Glomerular endothelial cell (primary cell): ENCODE data around the gene DPEP1. TPM values are rescaled to one million over a fixed set of nuclear protein-coding genes. Genes with fewer than 3 reads are reported as not detected.
"Not testable (repeated sequence)": the region's sequence is repeated elsewhere in the genome, so short reads cannot be mapped to it uniquely, and the experiment has no call there.

Experiments
- DNase-seq: peaks from one replicate; pipeline ENCODE4 v3.0.0-alpha.2; 2011; ENCODE audit warnings: low read depth, low spot score; ENCODE audit errors: extremely low read depth
- total RNA-seq: library from RNA; depleted of rRNA; stranded (reverse); fragments of >200 nt; gene quantifications from 2 replicates; pipeline ENCODE4 v1.2.3, GENCODE V29; 2015

Gene DPEP1
- total RNA-seq, 1 donor from 2014 or later, result 1.8 TPM

DNA sequence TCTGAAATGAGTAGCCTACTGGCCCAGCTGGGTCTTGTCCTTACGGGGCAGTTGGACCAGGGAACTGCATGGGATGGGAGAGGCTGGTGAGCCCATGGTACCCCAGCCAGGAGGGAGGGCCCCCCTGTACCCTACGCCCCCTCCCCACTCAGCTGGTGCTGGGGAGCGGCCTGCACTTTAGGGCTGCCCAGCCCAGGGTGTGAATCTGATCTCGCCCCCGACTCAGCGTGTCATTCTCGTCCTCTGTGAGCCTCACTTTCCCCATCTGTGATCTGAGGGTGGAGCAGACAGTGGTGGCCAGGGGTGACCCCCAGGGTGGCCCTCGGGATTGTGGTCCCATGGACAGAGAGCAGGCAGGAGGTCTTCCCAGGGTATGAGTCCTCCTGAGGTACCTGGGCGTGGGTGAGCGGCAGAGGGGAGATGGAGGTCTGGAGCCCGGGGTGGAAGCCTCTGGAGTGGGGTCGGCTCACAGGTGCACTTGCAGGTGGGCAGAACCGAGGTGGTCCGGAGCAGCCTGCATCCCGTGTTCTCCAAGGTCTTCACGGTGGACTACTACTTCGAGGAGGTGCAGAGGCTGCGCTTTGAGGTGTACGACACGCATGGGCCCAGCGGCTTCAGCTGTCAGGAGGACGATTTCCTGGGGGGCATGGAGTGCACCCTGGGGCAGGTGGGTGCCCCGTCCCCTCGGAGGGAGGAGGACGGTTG lies 36.2 kb upstream of the DPEP1 start:
- no peak for DNase-seq

- no peak for DNase-seq
These were observed 34.1 kb upstream of the DPEP1 start for GRCh38 chr16:89579351-89579750.

DNA sequence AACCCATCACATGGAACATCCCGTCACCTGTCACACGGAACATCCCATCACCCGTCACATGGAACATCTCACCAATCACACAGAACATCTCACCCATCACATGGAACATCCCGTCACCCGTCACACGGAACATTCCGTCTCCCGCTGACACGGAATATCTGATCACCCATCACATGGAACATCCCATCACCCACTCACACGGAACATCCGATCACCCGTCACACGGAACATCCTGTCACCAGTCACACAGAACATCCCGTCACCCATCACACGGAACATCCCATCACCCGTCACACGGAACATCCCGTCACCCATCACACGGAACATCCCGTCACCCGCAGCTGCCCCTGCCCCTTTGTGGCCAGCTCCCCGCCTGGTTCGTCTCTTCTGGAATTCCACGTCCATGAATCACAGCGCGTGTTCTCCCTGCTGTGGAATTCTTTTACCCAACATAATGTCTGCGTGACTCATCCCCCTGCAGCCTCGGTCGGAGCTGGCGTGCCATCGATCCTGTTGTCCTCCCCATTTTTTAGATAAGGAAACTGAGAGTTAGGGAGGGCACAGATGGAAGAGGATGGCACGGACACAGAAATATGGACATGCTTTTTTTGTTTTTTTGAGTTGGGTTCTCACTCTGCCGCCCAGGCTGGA lies 32.3 kb upstream of the DPEP1 start:
- DNase-seq, result no peak

DNA sequence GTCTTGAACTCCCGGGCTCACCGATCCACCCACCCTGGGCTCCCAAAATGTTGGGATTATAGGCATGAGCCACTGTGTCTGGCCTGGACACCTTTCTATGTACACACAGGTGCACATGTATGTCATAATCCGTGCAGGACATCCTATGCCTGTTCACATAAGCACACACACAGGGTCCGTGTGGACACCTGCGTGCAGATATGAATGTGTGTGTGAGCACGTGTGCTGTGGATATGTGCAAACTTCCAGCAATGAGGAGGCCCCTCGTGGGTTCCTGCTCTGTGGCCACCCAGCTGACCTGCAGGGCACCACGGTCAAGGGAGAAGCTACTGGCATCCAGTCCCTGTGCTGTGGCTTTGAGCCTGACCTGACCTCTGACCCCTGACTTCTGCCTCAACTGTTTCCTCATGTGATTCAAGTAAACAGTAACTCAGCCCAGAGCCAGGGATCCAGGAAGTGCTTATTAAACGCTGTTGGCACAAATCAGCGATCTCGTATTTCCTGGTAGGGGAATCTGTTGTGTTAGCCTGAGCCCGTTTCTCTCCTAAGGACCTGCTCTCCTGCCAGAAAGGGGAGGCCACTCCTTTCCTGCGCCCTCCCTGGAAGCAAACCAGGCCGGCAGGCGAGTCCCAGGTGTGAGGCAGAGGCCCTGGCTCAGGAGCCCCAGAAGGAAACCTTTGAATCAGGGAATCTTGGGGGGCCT lies 31.4 kb upstream of the DPEP1 start:
- DNase-seq, result no peak

GRCh38 chr16:89582614-89583196 lies 30.7 kb upstream of the DPEP1 start:
- no peak for DNase-seq

- no peak for DNase-seq
These were observed 30.1 kb upstream of the DPEP1 start for GRCh38 chr16:89583197-89583894.

DNA sequence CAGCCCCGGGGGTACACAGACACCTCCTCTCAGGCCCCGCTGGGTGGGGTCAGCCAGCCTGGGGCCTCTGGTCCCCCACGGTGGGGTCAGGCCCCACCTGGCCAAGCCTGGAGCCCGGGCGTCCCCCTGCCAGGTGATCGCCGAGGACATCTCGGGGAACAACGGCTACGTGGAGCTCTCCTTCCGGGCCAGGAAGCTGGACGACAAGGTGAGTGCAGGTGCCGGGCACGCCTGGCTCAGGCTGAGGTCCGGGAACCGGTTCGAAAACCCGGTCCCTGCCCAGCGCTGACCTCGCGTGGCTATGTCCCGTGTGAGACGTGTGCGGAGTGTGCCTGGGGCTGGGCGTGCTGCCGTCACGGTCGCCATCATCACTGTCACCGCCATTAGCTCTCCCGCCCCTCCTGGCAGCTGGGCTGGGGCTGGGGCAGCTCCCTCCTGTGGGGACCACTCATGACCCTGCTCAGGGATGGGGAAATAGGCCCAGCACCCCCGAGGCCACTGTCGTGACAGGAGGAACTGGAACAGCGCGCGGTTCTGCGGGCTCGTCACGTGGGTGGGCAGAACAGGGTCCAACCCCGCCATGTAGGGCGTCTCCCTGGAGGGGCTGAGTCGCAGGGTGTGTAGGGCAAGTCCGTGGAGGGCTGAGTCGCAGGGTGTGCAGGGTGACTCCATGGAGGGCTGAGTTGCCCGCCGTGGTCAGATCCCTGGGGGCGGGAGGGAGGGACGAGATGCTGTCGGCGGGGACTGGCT lies 29.4 kb upstream of the DPEP1 start:
- no peak for DNase-seq

- DNase-seq, result no peak
These were observed 28.5 kb upstream of the DPEP1 start for GRCh38 chr16:89584768-89585549.

- DNase-seq, result no peak
These were observed 27.2 kb upstream of the DPEP1 start for GRCh38 chr16:89586218-89586617.

- DNase-seq, result no peak
These were observed 26.6 kb upstream of the DPEP1 start for GRCh38 chr16:89586853-89587252.

DNA sequence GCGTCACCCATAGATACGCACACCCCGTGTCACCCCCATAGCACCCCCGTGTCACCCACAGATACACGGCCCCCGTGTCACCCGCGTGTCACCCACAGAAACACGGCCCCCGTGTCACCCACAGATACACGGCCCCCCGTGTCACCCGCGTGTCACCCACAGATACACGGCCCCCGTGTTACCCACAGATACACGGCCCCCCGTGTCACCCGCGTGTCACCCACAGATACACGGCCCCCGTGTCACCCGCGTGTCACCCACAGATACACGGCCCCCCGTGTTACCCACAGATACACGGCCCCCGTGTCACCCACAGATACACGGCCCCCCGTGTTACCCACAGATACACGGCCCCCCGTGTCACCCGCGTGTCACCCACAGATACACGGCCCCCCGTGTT lies 25.8 kb upstream of the DPEP1 start:
- DNase-seq, result not testable (repeated sequence)

DNA sequence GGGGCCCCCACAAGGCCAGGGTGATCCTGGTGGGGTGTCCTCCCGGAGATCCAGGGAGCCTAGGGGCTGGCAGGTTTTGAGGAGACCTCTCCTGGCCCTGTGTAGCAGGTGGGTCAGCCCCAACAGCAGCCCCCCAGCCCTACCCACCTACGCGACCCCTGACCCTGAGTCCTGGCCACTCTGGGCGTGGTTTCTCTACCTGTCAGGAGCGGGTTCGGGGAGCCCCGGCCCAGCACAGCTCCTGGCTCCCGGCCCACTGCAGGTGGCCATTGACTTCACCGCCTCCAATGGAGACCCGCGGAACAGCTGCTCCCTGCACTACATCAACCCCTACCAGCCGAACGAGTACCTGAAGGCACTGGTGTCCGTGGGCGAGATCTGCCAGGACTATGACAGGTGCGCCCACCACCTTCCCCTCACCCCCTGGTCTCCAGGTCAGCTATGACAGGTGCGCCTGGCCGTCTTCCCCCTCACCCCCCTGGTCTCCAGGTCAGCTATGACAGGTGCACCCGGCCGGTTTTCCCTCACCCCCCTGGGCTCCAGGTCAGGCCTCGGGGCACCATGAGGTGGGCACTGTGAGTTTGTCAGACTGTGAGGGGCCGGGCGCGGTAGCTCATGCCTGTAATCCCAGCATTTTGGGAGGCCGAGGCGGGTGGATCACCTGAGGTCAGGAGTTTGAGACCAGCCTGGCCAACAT lies 24.9 kb upstream of the DPEP1 start:
- DNase-seq, result no peak

GRCh38 chr16:89589241-89589926 lies 24.1 kb upstream of the DPEP1 start:
- DNase-seq, result no peak

DNA sequence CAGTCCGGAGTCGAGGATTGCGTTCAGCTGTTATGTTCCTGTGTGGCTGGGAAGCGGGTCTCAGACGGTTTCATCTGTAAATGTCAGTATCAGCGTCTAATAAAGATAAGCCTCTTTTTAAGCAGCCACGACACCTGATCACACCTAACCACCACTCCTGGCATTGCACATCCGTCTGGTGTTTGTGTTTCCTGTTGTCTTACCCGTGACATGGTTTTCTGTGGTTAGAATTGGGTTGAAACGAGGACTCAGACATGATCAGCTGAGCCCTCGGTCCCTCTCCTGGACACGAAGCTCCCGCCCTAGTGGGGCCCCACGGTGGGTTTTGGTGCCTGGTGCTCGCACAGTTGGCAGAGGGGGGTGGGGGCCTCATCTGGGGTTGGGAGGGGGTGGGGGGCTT lies 19.6 kb upstream of the DPEP1 start:
- no peak for DNase-seq

DNA sequence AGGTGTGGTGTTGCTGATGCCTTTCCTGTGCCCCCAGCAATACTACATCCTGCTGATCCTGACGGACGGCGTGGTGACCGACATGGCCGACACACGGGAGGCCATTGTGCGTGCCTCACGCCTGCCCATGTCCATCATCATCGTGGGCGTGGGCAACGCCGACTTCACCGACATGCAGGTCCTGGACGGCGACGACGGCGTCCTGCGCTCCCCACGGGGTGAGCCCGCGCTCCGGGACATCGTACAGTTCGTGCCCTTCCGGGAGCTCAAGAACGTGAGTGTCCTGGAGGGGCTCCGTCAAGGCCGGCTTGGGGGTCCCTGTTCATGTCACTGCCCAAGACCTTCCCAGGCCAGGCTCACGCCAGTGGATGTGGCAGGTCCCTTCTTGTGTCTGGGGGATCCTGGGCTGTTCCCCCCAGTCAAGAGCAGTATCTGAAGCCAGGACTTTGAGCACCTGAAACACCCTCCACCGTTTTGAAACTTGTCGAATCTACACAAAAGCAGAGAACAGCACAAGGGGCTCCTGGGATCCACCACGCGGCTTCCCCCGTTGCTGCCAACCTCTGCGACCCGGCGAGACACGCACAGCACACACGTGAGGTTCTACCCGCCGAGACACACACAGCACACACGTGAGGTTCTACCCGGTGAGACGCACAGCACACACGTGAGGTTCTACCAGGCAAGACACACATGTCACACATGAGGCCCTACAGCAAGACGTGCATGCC lies 17.9 kb upstream of the DPEP1 start:
- no peak for DNase-seq

GRCh38 chr16:89596061-89596689 lies 17.3 kb upstream of the DPEP1 start:
- DNase-seq, result no peak

GRCh38 chr16:89596957-89597649 lies 16.3 kb upstream of the DPEP1 start:
- DNase-seq, result no peak
